Cerebellar cortex (tissue), 1 donor: ENCODE data around the gene ZNF341.

Experiments
- DNase-seq: peaks from one replicate; pipeline ENCODE4 v3.0.0-alpha.2; 2015; ENCODE audit warnings: low spot score

The ZNF341 gene

GRCh38 chr20:33796263-33796906, 64.6 kb downstream of the ZNF341 start:
- no peak for DNase-seq

GRCh38 chr20:33796907-33797544, 65.2 kb downstream of the ZNF341 start:
- no peak for DNase-seq

GRCh38 chr20:33798444-33798843, 66.6 kb downstream of the ZNF341 start:
- no peak for DNase-seq

GRCh38 chr20:33803921-33804337, 72.1 kb downstream of the ZNF341 start:
- DNase-seq, result no peak

GRCh38 chr20:33808388-33808787, 76.6 kb downstream of the ZNF341 start:
- no peak for DNase-seq

- DNase-seq, result no peak
Observed at GRCh38 chr20:33810259-33810658, 78.5 kb downstream of the ZNF341 start.

GRCh38 chr20:33810885-33811775, 79.3 kb downstream of the ZNF341 start, which contains the start of gene CHMP4B:
Gene CHMP4B, plus strand, starts transcription at chr20:33811348. Its CDS starts 121 bp downstream, at chr20:33811469.
- DNase-seq, result peak; percentile 98

DNA sequence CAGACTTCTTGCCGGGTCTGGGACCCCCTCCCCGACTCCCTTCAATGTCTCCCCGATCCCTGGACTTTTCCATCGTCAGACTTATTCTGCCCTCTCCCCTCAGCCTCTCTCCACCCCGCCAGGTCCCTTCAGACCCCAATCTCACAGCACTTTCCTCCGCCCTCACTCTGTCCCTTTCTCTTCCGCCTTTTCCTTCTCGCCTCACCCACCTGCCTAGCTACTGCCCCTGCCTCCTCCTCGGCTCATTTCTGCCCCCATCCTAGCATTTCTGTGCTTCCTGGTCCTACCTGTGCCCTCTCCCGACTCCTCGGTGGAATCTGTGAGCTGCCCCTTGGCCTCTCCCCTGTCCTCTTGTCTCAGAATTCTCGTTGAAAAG, 80.0 kb downstream of the ZNF341 start:
- no peak for DNase-seq

GRCh38 chr20:33812152-33812849, 80.5 kb downstream of the ZNF341 start:
- DNase-seq, result no peak

GRCh38 chr20:33812908-33813462, 81.2 kb downstream of the ZNF341 start:
- peak; percentile 27 for DNase-seq

DNA sequence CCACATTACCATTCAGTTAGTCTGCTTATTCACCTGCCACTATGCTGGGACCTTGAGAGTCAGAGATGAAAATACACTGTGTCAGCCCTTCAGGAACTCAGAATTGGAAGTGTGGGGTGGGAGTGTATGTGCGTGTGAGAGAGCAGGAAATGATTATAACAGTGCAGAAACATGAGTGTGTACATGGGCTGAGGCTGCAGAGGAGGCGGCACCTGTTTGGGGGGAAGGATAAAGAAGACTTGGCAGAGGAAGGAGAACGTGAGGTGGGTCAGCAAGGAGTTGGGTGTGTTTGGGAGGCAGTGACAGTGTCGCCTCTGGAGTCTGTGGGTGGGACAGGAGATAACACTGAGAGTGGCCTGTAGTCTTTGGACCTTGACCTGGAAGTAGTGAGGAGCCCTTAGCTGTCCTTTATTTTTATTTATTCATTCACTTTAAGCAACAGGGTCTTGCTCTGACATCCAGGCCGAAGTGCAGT, 82.5 kb downstream of the ZNF341 start:
- DNase-seq, result no peak

DNA sequence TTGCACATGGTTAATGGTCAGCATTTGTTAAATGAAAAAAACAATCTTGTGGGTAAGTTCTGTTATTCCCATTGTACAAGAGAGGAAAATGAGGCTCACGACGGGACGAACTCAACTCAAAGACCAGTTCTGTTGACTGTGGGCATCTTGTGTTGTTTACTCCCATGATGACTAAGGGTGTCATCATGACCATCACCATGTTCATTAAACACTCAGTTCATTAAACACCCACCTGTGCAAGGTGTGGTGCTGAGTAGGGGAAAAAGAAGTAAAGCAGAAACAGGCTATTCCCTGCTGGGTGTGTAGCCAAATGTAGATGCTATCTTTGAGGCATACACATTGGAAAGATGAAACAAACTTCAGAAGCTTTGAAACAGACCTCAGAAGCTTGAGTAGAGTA, 83.9 kb downstream of the ZNF341 start:
- DNase-seq, result no peak

- no peak for DNase-seq
Observed at GRCh38 chr20:33816191-33816590, 84.4 kb downstream of the ZNF341 start.

GRCh38 chr20:33817411-33817810, 85.6 kb downstream of the ZNF341 start:
- no peak for DNase-seq

- no peak for DNase-seq
Observed at GRCh38 chr20:33819456-33819855, 87.7 kb downstream of the ZNF341 start.

GRCh38 chr20:33820362-33820761, 88.6 kb downstream of the ZNF341 start:
- no peak for DNase-seq

DNA sequence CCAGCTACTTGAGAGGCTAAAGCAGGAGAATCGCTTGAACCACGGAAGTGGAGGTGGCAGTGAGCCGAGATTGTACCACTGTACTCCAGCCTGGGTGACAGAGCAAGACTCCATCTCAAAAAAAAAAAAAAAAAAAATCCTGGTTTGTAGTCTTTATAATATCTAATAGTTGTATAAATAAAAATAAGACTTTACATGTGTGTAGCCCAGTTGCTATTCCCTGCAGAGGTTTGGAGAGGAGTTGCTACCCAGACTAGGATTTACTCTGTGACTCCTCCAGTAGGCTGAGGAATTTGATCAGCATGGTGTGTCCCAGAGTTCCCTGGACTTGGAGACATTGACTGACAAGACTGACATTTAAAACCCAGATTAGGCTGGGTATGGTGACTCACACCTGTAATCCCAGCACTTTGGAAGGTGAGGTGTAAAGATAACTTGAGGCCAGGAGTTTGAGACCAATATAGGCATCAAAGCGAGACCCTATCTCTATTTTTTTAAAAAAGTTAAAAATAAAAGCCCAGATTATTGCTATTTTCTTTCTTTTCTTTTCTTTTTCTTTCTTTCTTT, 89.6 kb downstream of the ZNF341 start:
- no peak for DNase-seq

DNA sequence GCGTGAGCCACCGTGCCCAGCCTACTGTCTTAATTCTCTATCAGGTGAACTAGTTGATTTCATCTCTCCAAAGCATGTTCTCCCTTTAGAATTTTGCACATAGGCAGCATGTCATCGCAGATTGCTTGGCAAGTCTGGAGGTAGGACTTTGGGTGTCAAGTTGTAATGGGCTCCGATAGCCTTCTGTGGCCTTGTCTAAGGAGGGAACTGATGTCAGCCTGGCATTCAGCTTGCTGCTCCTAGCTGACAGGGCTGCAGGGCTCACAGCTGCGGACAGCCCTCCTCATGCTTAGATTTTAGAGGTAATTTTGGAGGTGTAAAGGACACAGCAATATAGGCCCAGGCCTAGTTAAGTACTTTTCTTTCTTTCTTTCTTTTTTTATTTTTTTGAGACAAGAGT, 90.6 kb downstream of the ZNF341 start:
- DNase-seq, result no peak

DNA sequence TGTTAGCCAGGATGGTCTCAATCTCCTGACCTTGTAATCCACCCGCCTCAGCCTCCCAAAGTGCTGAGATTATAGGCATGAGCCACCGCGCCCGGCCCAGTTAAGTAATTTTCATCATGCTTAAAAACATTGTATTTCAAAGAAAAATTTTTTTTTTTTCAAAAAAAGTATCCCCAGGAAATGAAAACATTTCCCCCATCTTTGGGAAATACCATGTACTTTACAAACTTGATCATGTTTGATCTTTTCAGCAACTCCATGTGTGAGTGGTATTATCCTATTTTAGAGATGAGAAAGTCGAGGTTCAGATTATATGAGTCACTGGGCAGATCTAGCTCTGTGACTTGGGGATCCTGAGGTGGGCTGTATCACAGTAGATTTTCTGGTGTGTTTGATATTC, 91.2 kb downstream of the ZNF341 start:
- DNase-seq, result no peak

- no peak for DNase-seq
Observed at GRCh38 chr20:33824852-33825251, 93.1 kb downstream of the ZNF341 start.
